ENCODE results near the gene MRPS12. TPM values are rescaled to one million over a fixed set of nuclear protein-coding genes. Genes with fewer than 3 reads are reported as not detected.
"Not testable (repeated sequence)": the region's sequence is repeated elsewhere in the genome, so short reads cannot be mapped to it uniquely, and the experiment has no call there.

The MRPS12 gene
- total RNA-seq, 1 donor: 25.7 TPM

GRCh38 chr19:38956264-38956663 is 25.5 kb downstream of the MRPS12 start:
- no peak for TF ChIP-seq CTCF (IDR thresholded peaks at IDR 0.05; ENCODE audit: extremely low read depth, low read depth, low read length)
- Histone ChIP-seq H3K4me3 (ENCODE audit: insufficient read depth, low read length) (no peak overlapping the region), H3K27ac (ENCODE audit: low read depth, low read length) (no peak overlapping the region), H3K27me3 (ENCODE audit: insufficient read depth, low read length) (no peaks in the 10 kb centered on the region), H4K20me1 (ENCODE audit: insufficient read depth, low read length) (no peaks in the 10 kb centered on the region), H3K4me2 (ENCODE audit: insufficient read depth, low read length) (no peak overlapping the region), H3K36me3 (ENCODE audit: insufficient read depth, low read length) (peaks cover 3% of the 10 kb centered on the region), H3K79me2 (ENCODE audit: insufficient read depth, low read length) (no peaks in the 10 kb centered on the region), H2AFZ (ENCODE audit: low read length) (no peak overlapping the region), H3K4me1 (ENCODE audit: insufficient read depth, low read length) (no peaks in the 10 kb centered on the region), H3K9me3 (ENCODE audit: low read depth, low read length) (no peaks in the 10 kb centered on the region)
- DNase-seq (ENCODE audit: insufficient read length, low spot score, missing footprints): peak; percentile 50

- Histone ChIP-seq H3K27ac (ENCODE audit: low read depth, low read length) (no peak overlapping the region), H3K4me1 (ENCODE audit: insufficient read depth, low read length) (peaks cover 3% of the 10 kb centered on the region)
- DNase-seq (ENCODE audit: insufficient read length, low spot score, missing footprints): no peak
Measured at GRCh38 chr19:38958301-38958700, 27.6 kb downstream of the MRPS12 start.

GRCh38 chr19:38959618-38960017 is 28.9 kb downstream of the MRPS12 start:
- Histone ChIP-seq H3K36me3 (ENCODE audit: insufficient read depth, low read length) (peaks cover 3% of the 10 kb centered on the region), H3K4me1 (ENCODE audit: insufficient read depth, low read length) (peaks cover 3% of the 10 kb centered on the region), H3K4me2 (ENCODE audit: insufficient read depth, low read length) (no peak overlapping the region), H3K4me3 (ENCODE audit: insufficient read depth, low read length) (no peak overlapping the region), H2AFZ (ENCODE audit: low read length) (no peak overlapping the region), H3K79me2 (ENCODE audit: insufficient read depth, low read length) (no peaks in the 10 kb centered on the region), H3K9me3 (ENCODE audit: low read depth, low read length) (no peaks in the 10 kb centered on the region), H4K20me1 (ENCODE audit: insufficient read depth, low read length) (no peaks in the 10 kb centered on the region), H3K27ac (ENCODE audit: low read depth, low read length) (no peak overlapping the region), H3K27me3 (ENCODE audit: insufficient read depth, low read length) (no peaks in the 10 kb centered on the region)
- DNase-seq (ENCODE audit: insufficient read length, low spot score, missing footprints): no peak
- no peak for TF ChIP-seq CTCF (IDR thresholded peaks at IDR 0.05; ENCODE audit: extremely low read depth, low read depth, low read length)

More at GRCh38 chr19:38958301-38958700, 27.6 kb downstream of the MRPS12 start:
- H3K79me2 ChIP-seq (ENCODE audit: insufficient read depth, low read length): no peaks in the 10 kb centered on the region
- H2AFZ ChIP-seq (ENCODE audit: low read length): no peak overlapping the region
- no peak overlapping the region for H3K4me3 ChIP-seq (ENCODE audit: insufficient read depth, low read length)
- no peak for TF ChIP-seq CTCF (IDR thresholded peaks at IDR 0.05; ENCODE audit: extremely low read depth, low read depth, low read length)
- no peaks in the 10 kb centered on the region for H3K27me3 ChIP-seq (ENCODE audit: insufficient read depth, low read length)
- no peaks in the 10 kb centered on the region for H3K9me3 ChIP-seq (ENCODE audit: low read depth, low read length)
- no peaks in the 10 kb centered on the region for H4K20me1 ChIP-seq (ENCODE audit: insufficient read depth, low read length)
- no peak overlapping the region for H3K4me2 ChIP-seq (ENCODE audit: insufficient read depth, low read length)
- H3K36me3 ChIP-seq (ENCODE audit: insufficient read depth, low read length): peaks cover 3% of the 10 kb centered on the region

- Histone ChIP-seq H4K20me1 (ENCODE audit: insufficient read depth, low read length) (no peaks in the 10 kb centered on the region), H3K27me3 (ENCODE audit: insufficient read depth, low read length) (no peaks in the 10 kb centered on the region), H3K4me3 (ENCODE audit: insufficient read depth, low read length) (no peak overlapping the region), H2AFZ (ENCODE audit: low read length) (no peak overlapping the region), H3K79me2 (ENCODE audit: insufficient read depth, low read length) (peaks cover 2% of the 10 kb centered on the region), H3K36me3 (ENCODE audit: insufficient read depth, low read length) (peaks cover 10% of the 10 kb centered on the region), H3K4me1 (ENCODE audit: insufficient read depth, low read length) (peaks cover 3% of the 10 kb centered on the region), H3K9me3 (ENCODE audit: low read depth, low read length) (no peaks in the 10 kb centered on the region), H3K4me2 (ENCODE audit: insufficient read depth, low read length) (no peak overlapping the region), H3K27ac (ENCODE audit: low read depth, low read length) (no peak overlapping the region)
- DNase-seq (ENCODE audit: insufficient read length, low spot score, missing footprints): no peak
- no peak for TF ChIP-seq CTCF (IDR thresholded peaks at IDR 0.05; ENCODE audit: extremely low read depth, low read depth, low read length)
Measured at GRCh38 chr19:38964738-38965137, 34.0 kb downstream of the MRPS12 start.

GRCh38 chr19:38966149-38966548 is 35.4 kb downstream of the MRPS12 start:
- not testable (repeated sequence) for H3K36me3 ChIP-seq (ENCODE audit: insufficient read depth, low read length); H3K79me2 ChIP-seq (ENCODE audit: insufficient read depth, low read length); H3K27me3 ChIP-seq (ENCODE audit: insufficient read depth, low read length); H4K20me1 ChIP-seq (ENCODE audit: insufficient read depth, low read length); DNase-seq (ENCODE audit: insufficient read length, low spot score, missing footprints); H3K9me3 ChIP-seq (ENCODE audit: low read depth, low read length); H3K27ac ChIP-seq (ENCODE audit: low read depth, low read length); H3K4me1 ChIP-seq (ENCODE audit: insufficient read depth, low read length); H2AFZ ChIP-seq (ENCODE audit: low read length); H3K4me2 ChIP-seq (ENCODE audit: insufficient read depth, low read length); H3K4me3 ChIP-seq (ENCODE audit: insufficient read depth, low read length)

All from osteoblast (primary cell).